HG02885 (cell line): ENCODE measurements around the gene CAD.
"Not testable (repeated sequence)": the region's sequence is repeated elsewhere in the genome, so short reads cannot be mapped to it uniquely, and the experiment has no call there.

Experiments used
- ATAC-seq: cut with Tn5 transposase; IDR thresholded peaks from one replicate; pipeline ENCODE4 v1.9.1; 2021; ENCODE audit warnings: mild to moderate bottlenecking; ENCODE audit not compliant: unreplicated experiment, poor library complexity

CAD gene

DNA sequence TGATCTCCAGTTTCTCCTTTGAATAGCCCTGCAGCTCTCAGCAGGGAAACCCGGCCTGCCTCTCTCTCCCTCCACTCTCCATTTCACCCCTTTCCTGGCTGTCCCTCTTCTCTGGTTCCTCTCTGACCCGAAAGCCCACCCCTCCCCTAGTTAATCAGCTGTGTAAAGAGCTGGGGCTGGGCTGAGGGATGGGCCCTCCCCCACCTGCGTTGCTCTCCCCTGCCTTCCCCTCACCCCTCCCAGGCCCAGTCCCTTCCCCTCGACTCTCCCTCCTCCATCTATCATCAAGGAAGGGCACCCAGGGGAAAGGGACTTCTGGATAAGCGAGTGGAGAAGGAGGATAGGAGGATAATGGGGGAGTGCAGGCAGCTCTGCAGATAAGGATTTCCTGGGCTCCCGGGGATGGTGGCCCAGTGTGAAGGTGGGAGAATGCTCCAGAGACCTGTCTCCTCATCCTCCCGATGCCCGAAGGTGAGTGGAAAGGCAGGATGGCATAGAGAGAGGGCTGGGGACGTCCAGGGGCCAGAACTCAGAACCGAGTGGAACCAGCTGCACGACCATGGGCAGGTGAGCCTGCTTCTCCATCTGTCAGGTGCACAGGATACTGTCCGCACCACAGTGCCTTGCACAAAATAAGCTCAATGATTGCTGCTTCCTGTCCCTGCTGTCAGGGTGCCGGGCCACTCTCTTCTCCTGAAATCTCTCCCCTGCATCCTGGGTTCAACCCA lies 33.6 kb downstream of the CAD start:
- ATAC-seq = no peak

DNA sequence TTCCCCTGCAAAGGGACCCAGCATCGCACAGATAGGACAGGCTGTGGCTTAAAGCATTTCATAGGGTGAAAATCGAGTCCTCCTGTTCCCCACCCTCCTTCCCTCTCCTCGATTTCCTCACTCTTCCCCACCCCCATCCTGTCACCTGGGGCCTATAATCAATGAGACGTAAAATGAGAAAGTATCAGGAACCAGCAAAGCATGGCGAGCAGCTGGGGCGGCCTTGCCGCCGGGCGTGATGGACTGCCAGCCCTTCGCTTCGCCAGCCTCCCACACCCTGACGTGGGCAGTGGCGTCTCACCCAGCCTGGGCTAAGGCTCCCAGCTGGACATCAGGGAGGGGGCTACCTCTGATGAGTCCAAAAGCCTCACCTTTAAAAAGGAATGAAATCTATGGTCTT lies 34.6 kb downstream of the CAD start:
- ATAC-seq = no peak

DNA sequence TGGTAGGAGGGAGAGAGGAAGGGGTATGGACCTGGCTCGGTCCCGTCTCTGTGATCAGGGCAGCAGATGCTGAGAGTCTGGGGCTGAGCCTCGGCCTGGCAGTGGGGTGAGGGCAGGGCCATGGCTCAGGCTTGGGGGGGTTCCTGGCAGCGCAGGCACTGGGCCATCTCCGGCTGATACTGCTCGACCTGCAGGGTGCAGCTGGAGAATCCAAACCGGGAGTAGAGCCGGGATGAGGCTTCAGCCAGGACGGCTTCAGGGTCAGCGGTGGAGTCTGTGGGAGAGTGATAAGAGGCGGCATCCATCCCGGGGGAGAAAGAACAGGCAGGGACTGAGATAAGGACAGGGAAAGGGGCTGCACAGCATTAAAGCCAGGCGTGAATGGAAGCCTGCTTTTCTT lies 38.0 kb downstream of the CAD start:
- ATAC-seq = no peak

DNA sequence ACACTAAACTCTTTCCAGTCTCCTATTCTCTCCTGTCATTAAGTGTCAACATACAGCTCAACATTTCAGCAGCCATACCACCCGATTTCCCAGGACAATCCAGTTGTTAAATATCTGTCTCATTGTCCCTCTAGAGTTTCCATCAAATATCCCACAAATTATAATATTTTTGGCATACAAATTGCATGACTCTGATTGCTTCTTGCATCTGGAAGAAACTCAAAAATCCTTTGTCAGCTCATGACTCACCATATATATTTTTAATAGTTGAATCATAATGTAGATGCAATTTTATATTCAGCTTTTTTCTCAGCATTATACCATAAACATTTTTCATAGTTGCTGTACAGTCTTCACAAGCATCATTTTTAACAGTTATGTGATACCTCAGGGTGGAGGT lies 38.5 kb downstream of the CAD start:
- ATAC-seq = no peak

DNA sequence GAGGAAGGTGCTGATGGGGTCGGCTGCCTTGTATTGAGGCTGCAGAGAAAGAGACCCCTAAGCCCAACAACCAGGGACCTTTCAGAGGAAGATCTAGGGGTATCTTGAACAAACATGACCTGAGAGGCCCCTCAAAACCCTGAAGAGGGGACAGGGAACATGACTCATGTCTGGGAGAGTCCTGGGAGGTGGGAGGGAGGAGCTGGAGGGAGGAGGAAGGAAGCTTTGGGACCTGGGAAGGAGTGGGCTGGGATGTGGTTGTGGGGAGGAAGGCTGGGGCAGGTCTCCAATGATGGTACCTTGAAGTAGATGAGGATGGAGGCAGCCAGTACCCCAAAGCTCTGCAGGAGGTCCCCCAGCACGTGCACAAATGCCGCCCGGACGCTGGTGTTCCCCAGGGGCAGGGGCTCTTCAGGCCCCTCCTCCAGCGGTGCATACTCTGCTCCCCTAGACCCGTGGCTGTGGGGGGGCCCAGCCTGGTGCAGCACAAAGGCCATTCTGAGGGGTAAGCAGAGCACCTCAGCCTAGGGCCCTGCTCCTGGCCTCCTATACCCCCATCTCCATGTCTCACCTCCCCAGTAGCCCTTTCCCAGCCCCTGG lies 39.8 kb downstream of the CAD start:
- ATAC-seq = no peak

DNA sequence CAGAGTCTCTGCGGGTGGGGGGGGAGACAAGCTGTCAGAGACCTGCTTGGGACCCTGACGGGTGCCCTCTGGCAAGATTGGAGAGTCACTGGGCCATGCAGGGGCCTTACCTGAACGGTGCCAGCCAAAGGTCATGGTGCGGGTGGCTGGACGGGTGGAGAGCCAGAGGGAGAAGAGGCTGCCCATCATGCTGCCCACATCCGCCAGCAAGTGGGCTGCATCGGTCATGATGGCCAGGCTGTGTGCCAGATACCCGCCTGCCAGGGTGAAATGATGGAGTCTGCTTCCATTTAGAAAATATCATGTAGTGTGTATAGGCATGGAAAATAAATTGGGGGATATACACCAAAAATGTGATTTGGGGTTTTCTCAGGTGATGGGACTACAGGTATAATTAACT lies 40.9 kb downstream of the CAD start:
- no peak for ATAC-seq

DNA sequence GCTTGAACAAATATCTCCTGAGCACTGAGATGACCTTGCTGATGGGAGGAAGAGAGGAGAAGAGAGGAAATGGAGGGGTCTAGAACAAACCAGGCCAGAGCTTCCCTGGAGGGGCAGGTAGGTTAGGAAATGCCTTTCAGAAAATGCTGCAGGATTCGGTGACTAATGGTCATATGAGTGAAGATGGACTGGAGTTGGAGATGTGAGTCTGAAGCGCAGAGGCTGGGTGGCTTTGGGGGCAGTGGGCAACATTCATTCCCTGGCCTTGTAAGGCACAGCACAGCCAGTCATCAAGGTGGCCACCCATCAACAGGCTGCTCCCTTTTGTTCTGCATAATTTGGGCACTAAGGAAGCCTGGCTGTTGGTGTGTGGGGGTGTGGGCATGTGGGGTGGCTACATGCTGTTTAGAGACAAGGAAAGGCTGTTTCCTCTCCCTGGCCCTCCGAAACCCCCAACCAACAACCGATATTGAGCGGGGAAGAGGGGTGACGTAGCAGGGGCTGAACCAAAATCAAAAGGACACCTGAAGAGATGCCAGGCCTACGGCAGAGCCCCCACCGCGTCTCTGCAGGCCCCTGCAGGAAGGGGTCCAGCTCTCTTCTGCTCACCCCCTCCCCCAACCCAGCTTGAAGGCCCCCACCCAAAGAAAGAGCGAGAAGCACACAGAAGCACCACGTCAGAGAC lies 44.2 kb downstream of the CAD start:
- ATAC-seq = no peak

DNA sequence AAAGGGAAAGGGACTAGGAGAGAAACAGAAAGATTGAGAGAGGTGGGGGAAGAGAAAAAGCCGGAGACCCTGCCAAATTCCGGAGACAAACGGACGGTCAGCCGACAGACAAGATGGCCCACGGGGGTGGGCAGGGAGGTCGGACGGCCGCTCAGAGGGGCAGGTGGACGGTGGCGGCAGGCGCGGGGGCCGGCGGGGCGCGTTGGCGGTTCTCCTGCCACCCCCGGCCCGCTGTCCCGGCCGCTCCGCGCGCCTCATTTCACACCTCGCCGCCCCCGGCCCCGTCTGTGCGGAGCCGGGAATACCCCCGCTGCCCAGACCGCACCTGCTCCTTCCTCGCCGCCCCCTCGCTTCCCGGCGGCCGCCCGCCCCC lies 44.7 kb downstream of the CAD start:
- no peak for ATAC-seq

DNA sequence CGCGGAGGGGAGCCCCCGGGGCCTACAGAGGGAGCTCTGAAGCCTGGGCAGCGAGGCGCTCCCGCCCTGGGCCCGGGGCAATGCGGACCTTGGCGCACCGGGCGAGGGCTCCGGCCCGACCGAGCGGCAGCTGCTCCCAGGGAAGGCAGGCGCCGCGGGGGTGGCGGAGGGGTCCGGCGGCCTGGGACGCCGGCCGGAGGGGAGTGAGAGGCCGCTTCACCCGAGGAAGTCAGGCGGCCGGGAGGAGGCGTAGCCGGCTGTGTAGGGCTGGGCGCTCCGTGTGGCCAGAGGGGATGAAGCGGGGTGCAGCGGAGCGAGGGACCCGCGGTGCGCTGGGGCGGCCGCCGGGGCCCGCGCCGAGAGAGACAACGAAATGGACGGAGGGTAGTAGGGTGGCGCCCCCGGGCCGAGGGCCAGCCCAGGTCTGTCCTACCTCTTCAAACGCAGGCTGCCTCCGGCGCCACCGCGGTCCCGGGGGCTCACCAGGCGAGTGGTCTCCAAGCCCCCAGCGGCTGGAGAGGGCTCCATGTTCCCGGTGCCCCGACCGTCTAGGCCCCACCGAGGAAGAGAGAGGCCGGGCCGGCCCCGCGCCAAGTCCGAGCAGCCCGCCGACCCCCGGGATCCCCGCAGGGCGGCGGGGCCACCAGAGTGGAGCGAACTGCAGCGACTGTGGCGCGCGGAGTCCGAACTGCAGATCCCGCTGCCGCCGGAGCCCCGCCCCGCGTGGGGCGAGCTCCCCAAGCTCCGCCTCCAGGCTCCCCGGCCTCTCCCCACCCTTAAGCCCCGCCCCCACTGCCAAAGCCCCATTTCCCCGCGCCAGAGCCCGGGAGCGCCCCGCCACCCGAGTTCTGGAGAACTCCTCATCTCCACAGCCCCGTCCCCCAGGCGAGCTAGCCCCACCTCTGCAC lies 45.5 kb downstream of the CAD start, which contains the start of gene SLC30A3:
Gene SLC30A3, minus strand, starts transcription at position 669 of the 908 bp plus-strand sequence. Its CDS starts 141 bp downstream, at position 528.
- peak; percentile 65 for ATAC-seq

DNA sequence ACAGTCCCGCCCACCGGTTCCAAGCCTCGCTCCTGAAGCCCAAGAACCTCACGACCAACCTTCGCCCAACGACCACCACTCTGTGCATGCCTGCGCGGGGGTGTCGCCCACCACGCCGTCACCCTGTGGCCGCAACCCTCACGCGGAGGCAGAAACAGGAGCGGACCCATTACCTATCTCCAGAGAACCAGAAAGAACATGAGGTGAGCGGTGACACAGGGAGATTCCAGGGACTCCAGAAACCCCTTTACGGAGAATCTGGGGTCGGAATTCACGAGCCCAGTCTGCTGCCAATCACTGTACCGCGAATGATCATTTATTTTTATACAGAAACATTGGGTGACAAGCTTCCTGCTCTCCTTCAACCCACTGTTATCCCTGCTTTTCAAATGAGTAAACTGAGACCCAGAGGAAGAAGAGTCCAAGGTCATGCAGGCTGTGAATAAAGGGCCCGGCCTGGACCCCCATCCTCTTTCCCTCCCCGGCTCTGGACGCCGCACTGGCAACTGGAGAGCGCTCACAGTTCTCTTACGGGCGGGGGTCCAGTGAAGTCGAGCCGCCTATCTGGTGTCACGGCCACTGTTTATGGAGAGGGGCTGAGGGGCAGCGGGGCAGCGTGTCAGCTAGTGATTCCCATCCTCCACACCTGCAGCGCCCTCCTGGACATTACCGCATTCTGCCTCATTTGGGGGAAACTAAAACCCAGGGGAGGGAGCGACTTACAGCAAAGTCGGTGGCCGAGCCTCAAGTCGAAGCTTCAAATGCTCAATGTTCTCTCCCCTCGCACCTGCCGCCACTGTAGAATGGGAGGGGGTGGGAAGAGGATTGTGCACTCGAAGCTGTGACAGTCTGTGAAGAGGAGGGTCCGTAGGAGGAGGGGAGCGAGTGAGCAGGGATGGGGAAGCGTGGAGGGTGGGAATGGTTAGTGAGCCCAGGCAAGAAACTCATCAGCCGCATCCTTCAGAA lies 46.4 kb downstream of the CAD start:
- ATAC-seq = no peak

DNA sequence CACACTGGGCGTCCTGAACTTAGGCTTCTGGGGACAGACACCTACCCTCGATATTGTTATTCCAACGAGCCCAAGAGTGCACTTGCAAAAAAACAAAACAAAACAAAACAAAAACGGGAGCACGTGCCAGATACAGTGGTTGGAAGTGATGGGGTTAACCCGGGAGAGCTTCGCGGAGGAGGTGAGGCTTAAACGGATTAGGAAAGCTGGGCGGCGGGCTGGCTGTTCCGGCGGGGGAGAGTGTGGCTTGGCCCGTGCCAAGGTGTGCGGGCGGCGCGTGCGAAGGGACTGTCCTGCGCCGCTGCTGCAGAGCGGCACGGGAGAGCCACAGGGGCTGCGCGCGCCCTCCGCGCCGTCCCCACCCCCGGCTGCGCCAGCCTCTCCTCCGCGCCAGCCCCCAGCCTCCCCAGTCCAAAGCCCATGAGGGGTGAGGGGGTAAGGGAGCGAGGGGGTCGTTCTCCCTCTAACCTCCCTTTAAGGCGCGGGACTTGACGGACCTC lies 47.1 kb downstream of the CAD start:
- no peak for ATAC-seq

DNA sequence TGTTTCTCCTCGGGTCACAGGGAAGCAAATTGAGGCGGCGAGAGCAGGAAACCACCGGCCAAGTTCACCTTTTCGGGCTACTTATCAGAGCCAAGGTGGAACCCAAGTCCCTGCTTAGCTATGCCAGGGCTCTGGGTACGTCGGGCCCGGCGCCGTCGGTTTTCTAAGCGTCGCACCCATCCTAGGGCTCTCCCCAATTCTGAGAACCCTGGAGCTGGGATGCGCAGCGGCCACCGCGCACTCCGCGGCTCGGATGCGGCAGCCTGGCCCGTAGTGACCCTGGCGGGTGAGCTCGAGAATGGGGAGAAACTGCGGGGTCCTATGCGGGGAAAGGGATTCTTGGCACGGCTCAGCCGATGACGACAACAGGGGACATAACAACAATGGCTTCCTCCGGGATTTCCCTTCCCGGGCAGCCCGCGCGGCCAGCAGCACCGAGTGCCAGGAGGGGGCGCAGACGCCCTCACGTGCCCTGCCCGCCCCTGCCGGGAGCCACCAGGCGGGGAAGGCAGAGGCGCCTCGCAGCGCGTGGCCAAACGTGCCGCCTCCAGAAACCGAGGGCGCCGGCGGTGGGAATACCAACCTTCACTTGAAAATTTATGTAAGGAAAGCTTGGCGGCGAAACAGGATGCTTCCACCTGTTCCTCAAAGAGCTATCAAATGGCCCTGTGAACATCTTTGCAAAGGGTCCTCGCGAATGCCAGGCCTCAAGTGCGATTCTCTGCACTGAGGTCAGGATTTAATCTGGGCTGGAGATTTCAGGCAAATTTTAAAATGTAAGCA lies 47.8 kb downstream of the CAD start:
- no peak for ATAC-seq

DNA sequence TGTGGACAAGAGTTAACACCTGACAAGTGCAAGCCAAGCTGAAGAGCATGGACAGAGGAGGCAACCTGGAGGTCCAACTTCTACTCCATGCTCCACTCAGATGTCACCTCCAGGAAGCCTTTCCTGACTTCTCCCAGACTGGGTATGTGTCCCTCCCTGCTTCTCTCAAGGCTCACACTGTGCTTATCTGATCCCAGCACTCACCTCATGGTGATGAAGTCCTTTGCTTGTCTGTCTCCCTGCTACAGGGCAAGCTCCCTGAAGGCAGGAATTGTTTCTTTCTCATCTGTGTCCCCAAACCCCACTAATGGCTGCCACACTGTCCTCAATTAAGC lies 48.3 kb downstream of the CAD start:
- ATAC-seq = no peak

DNA sequence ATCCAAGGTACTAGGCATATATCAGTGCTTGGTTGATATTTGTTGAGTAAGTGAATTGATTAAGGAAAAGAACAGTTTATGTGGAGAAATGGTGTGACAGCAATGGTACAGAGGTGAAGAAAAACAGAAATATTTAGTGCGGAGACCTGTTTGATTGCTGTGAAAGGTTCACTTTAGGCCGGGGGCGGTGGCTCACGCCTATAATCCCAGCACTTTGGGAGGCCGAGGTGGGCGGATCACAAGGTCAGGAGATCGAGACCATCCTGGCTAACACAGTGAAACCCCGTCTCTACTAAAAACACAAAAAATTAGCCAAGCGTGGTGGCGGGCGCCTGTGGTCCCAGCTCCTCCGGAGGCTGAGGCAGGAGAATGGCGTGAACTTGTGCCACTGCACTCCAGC lies 51.1 kb downstream of the CAD start:
- not testable (repeated sequence) for ATAC-seq

DNA sequence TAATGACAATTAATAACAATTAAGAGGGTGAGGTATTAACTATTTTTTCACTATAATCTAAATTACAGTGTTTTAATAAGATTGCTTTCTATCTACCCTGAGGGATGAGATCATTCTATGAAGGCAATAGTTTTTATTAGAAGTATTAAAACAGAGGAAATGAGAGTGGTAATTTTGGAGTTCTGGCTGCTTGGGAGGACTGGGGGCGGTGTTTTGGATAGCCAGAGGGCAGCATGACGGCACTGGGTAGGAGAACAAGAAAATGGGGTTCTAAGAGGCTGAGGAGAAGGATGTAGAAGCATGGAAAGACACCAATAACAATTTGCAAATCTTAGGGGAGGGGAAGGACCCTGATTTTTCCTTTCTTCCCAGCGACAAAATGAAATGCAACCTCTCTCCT lies 53.0 kb downstream of the CAD start:
- ATAC-seq = no peak

DNA sequence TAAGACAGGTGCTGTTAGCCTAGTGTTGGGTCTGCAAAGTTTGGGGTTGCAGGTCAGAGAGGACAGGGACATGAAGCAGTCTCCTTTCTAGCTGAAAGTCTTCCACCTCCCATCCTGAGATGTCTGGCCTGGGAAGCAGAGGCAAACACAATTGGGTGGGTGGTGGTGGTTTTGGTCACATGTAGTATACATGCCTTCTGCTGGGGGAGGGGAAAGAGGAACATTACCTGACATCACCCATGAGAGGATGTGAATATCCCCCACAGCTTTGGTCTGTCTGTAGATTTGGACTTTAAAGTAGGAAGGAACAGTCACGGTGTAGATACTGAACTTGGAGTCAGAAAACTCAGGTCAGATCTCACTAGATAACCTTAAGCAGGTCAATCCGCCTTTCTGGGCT lies 53.5 kb downstream of the CAD start:
- no peak for ATAC-seq

DNA sequence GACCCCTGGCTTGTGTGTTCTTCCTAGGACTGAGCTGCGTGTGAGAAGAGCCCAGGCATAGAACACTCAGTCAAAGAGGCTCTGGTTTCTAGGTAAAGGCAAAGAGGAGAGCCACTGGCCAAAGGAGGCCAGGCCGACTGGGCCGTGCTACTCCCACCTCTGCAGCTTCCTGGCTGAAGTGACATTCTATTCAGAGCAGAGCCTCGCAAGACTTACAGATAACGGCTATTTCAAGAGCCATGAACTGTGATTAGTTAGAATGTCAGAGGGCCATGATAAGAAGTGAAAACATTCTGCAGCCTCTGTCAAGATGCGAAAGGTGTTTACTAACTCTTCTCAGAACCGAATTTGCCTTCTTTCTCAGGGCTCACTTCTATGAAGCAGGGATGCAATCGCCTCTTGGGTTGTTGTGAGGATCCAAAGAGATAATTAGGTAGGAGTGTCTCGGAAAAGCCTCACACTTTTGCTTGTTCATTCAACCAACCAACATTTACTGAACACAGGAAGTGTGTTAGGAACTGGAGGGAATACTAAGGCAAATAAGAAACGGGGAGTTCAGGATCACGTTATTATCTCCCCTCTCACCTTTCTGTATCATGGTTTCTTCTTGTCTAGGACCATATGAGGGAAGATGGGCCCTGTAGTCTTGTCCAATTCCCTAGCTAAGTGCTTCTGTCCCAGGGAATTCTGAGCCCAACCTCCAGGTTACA lies 54.6 kb downstream of the CAD start:
- ATAC-seq = no peak
